ENCODE data around the gene AMH. TPM values are rescaled to one million over a fixed set of nuclear protein-coding genes. Genes with fewer than 3 reads are reported as not detected.

Gene AMH
- total and polyA plus RNA-seq, 2 of the 4 experiments (the other 2 are of a cell fraction), result 0.86 TPM; not detected in 1

DNA sequence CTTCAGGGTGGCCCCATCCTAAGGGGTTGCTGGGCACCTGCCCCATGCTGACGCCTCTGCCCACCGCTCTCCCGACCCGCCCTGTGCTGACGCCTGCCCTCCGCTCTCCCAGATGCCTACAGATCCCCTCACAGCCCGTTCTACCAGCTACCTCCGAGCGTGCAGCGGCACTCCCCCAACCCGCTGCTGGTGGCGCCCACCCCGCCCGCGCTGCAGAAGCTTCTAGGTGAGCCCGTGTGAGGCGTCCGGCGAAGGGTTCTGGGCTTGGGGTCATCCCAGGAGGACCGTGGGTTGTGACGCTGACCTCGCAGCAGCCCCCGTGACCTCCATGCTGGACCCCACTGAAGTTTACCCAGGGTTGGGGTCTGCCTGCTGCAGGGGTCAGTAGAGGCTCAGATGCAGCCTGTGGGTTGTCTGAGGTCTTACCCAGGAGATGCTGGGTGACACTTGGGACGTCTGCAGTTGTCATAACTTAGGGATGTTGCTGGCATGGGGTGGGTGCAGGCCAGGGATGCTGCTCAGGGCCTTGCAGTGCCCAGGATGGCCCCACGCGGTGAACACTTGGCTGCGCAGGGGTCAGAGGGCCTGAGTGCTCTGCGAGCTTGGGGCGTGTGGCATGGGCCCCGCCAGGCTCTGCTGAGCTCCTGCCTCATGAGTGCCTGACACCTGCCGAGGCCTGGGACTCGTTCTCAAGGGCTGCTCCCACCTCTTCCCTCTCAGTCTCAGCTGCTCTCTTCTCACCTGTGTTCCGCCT lies 38.0 kb upstream of the AMH start:
- no peak overlapping the region for H4K91ac ChIP-seq (ENCODE audit: insufficient read depth, low read depth, low read length)
- H3K9me1 ChIP-seq (ENCODE audit: insufficient read depth, low read length), result 0 out of 2 replicates have a peak, but pooled peaks cover 3% of the 10 kb centered on the region
- no peak overlapping the region for H3K14ac ChIP-seq (replicated peaks; ENCODE audit: low read depth, low read length)
- H2BK15ac ChIP-seq (ENCODE audit: low read depth, low read length), result no peak overlapping the region
- DNase-seq (no peak), ATAC-seq (ENCODE audit: low read depth) (no peak)
- H2AFZ ChIP-seq (replicated peaks; ENCODE audit: low read length, poor library complexity), result no peak overlapping the region
- no peaks in the 10 kb centered on the region for H3K9me3 ChIP-seq (ENCODE audit: control insufficient read depth, insufficient read depth, low read length)
- in situ Hi-C loops (cut with MboI; ENCODE audit: low sequenced_read_pairs) (no loop called here), intact Hi-C loops (cut with micrococcal nuclease) (no loop called here), dilution Hi-C loops (cut with HindIII; ENCODE audit: low sequenced_read_pairs, unreplicated experiment) (no loop called here)
- no peak overlapping the region for H3K9ac ChIP-seq (ENCODE audit: low read depth, low read length)
- no peak overlapping the region for H3K18ac ChIP-seq (ENCODE audit: low read depth, low read length)
- H3K79me1 ChIP-seq (ENCODE audit: low read depth in 1 of 2, low read length in 2 of 2), result peaks cover 20 to 65% of the 10 kb centered on the region in 2 experiments
- H2AK5ac ChIP-seq (ENCODE audit: low read depth, low read length), result no peak overlapping the region
- no peak overlapping the region for H3K56ac ChIP-seq (ENCODE audit: extremely low read depth, insufficient read depth, low read length)
- no peak overlapping the region for H4K5ac ChIP-seq (ENCODE audit: low read depth, low read length)
- WGBS, 2 experiments (ENCODE audit: extremely low coverage in 2 of 2, insufficient read length in 1 of 2), result 96% methylated on average over 28 of the region's 33 CpGs; no CpG with 5 or more reads in 1 of the 2 experiments
- TF ChIP-seq BHLHE40 (IDR thresholded peaks at IDR 0.05; ENCODE audit: low read depth, low read length) (no peak), CEBPB (IDR thresholded peaks at IDR 0.05; ENCODE audit: low read depth, low read length) (no peak), POLR2A (IDR thresholded peaks at IDR 0.05; ENCODE audit: low read depth, low read length) (no peak), MXI1 (IDR thresholded peaks at IDR 0.05; ENCODE audit: borderline replicate concordance, low read depth, low read length) (no peak), RCOR1 (IDR thresholded peaks at IDR 0.05; ENCODE audit: insufficient replicate concordance, low read length) (no peak), CHD1 (IDR thresholded peaks at IDR 0.05; ENCODE audit: low read depth, low read length) (no peak), SMC3 (IDR thresholded peaks at IDR 0.05; ENCODE audit: low read depth, low read length) (no peak), RFX5 (IDR thresholded peaks at IDR 0.05; ENCODE audit: low read depth, low read length) (no peak), NFE2L2 (IDR thresholded peaks at IDR 0.05; ENCODE audit: low read depth, low read length) (no peak), FOS (IDR thresholded peaks at IDR 0.05; ENCODE audit: low read depth, low read length) (no peak), RAD21 (IDR thresholded peaks at IDR 0.05; ENCODE audit: low read length) (no peak), MAFK (IDR thresholded peaks at IDR 0.05; ENCODE audit: low read depth, low read length) (no peak)
- TF ChIP-seq, protein P1, sequence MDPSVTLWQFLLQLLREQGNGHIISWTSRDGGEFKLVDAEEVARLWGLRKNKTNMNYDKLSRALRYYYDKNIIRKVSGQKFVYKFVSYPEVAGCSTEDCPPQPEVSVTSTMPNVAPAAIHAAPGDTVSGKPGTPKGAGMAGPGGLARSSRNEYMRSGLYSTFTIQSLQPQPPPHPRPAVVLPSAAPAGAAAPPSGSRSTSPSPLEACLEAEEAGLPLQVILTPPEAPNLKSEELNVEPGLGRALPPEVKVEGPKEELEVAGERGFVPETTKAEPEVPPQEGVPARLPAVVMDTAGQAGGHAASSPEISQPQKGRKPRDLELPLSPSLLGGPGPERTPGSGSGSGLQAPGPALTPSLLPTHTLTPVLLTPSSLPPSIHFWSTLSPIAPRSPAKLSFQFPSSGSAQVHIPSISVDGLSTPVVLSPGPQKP (IDR thresholded peaks at IDR 0.05; ENCODE audit: borderline replicate concordance, low read depth, low read length), result no peak
- TF ChIP-seq, protein P2, sequence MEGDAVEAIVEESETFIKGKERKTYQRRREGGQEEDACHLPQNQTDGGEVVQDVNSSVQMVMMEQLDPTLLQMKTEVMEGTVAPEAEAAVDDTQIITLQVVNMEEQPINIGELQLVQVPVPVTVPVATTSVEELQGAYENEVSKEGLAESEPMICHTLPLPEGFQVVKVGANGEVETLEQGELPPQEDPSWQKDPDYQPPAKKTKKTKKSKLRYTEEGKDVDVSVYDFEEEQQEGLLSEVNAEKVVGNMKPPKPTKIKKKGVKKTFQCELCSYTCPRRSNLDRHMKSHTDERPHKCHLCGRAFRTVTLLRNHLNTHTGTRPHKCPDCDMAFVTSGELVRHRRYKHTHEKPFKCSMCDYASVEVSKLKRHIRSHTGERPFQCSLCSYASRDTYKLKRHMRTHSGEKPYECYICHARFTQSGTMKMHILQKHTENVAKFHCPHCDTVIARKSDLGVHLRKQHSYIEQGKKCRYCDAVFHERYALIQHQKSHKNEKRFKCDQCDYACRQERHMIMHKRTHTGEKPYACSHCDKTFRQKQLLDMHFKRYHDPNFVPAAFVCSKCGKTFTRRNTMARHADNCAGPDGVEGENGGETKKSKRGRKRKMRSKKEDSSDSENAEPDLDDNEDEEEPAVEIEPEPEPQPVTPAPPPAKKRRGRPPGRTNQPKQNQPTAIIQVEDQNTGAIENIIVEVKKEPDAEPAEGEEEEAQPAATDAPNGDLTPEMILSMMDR (conservative IDR thresholded peaks at IDR 0.05; ENCODE audit: low read depth, low read length), result no peak
- TF ChIP-seq, protein P3, sequence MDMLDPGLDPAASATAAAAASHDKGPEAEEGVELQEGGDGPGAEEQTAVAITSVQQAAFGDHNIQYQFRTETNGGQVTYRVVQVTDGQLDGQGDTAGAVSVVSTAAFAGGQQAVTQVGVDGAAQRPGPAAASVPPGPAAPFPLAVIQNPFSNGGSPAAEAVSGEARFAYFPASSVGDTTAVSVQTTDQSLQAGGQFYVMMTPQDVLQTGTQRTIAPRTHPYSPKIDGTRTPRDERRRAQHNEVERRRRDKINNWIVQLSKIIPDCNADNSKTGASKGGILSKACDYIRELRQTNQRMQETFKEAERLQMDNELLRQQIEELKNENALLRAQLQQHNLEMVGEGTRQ (IDR thresholded peaks at IDR 0.05; ENCODE audit: low read depth, low read length), result no peak
- no peak overlapping the region for H3K4ac ChIP-seq (ENCODE audit: low read depth, low read length)
- no TSS peak for BruUV-seq (replicated peaks)
- no peak overlapping the region for H2BK5ac ChIP-seq (ENCODE audit: low read depth, low read length, poor library complexity, severe bottlenecking)
- H3K4me3 ChIP-seq (ENCODE audit: insufficient read depth, low read depth, low read length), result no peak overlapping the region
- POLR2A ChIA-PET (ENCODE audit: unreplicated experiment), result no interaction called here
- no peak overlapping the region for H4K8ac ChIP-seq (ENCODE audit: low read depth in 2 of 2, low read length in 2 of 2)
- peaks cover 60% of the 10 kb centered on the region for H3K36me3 ChIP-seq (ENCODE audit: control insufficient read depth, insufficient read depth, low read length)
- peaks cover 6% of the 10 kb centered on the region for H3K4me1 ChIP-seq (ENCODE audit: control insufficient read depth, insufficient read depth, low read length)
- no peak overlapping the region for H2BK20ac ChIP-seq (ENCODE audit: low read depth, low read length)
- H2BK120ac ChIP-seq (ENCODE audit: low read depth, low read length), result no peak overlapping the region
- H3K27ac ChIP-seq (ENCODE audit: insufficient read depth, low read length), result no peak overlapping the region
- no peak overlapping the region for H3K23ac ChIP-seq (ENCODE audit: low read depth, low read length)
- no peak overlapping the region for H3K4me2 ChIP-seq (ENCODE audit: low read depth, low read length)
- H4K20me1 ChIP-seq (ENCODE audit: insufficient read depth, low read length), result no peaks in the 10 kb centered on the region
- no peak overlapping the region for H2AK9ac ChIP-seq (replicated peaks; ENCODE audit: low read depth, low read length, poor library complexity)
- CTCF ChIA-PET, result no interaction called here
- no peaks in the 10 kb centered on the region for H3K27me3 ChIP-seq (ENCODE audit: control insufficient read depth, insufficient read depth, low read length)

Measured in IMR-90 (cell line).